Neutrophil (primary cell): ENCODE measurements around the gene EML3.

ENCODE experiments used
- H3K27ac ChIP-seq: fragments of 200-600 bp; sonication (generic); 2 replicates; pipeline ENCODE4 v1.5.1; 2016; ENCODE audit warnings: mild to moderate bottlenecking, moderate library complexity
- H3K27me3 ChIP-seq: fragments of 200-600 bp; sonication (generic); 2 replicates; pipeline ENCODE4 v1.6.0; 2016; ENCODE audit warnings: mild to moderate bottlenecking
- H3K36me3 ChIP-seq: fragments of 200-600 bp; sonication (generic); 2 replicates; pipeline ENCODE4 v1.5.1; 2017
- H3K4me1 ChIP-seq, 2 experiments: fragments of 200-600 bp in 1 of 2; sonication (generic) in 1 of 2; 1 replicate in 1 of 2; 2 replicates in 1 of 2; pipeline versions ENCODE4 v1.5.1 to v1.6.1; 2013 to 2016; ENCODE audit warnings: low read depth in 1 of 2, low read length in 1 of 2, mild to moderate bottlenecking in 1 of 2, moderate library complexity in 1 of 2; ENCODE audit not compliant: control insufficient read depth in 1 of 2, insufficient read depth in 1 of 2
- H3K4me3 ChIP-seq, 2 experiments: fragments of 200-600 bp in 1 of 2; sonication (generic) in 1 of 2; 1 replicate in 1 of 2; 2 replicates in 1 of 2; pipeline ENCODE4 v1.5.1; 2013 to 2016; ENCODE audit warnings: low read depth in 1 of 2, low read length in 1 of 2, mild to moderate bottlenecking in 1 of 2, moderate library complexity in 1 of 2
- H3K9me3 ChIP-seq: fragments of 200-600 bp; sonication (generic); 2 replicates; pipeline ENCODE4 v1.5.1; 2016
- CTCF ChIP-seq: fragments of 200-600 bp; sonication (generic); IDR thresholded peaks from 2 replicates; pipeline ENCODE4 v1.5.1; 2016; ENCODE audit warnings: antibody characterized with exemption

Gene EML3

GRCh38 chr11:62554387-62555167, 58.0 kb downstream of the EML3 start:
- H3K4me1 ChIP-seq: peaks cover 13 to 14% of the 10 kb centered on the region in 2 experiments
- H3K4me3 ChIP-seq: no peak overlapping the region
- no peak for TF ChIP-seq CTCF
- peaks cover 29% of the 10 kb centered on the region for H3K36me3 ChIP-seq
- H3K27ac ChIP-seq: no peak overlapping the region
- no peaks in the 10 kb centered on the region for H3K9me3 ChIP-seq
- H3K27me3 ChIP-seq: peaks cover 47% of the 10 kb centered on the region

GRCh38 chr11:62553839-62554361, 58.7 kb downstream of the EML3 start:
- peaks cover 13 to 14% of the 10 kb centered on the region in 2 experiments for H3K4me1 ChIP-seq
- H3K9me3 ChIP-seq: no peaks in the 10 kb centered on the region
- TF ChIP-seq CTCF: no peak
- H3K36me3 ChIP-seq: peaks cover 23% of the 10 kb centered on the region
- no peak overlapping the region for H3K4me3 ChIP-seq
- no peak overlapping the region for H3K27ac ChIP-seq
- peaks cover 53% of the 10 kb centered on the region for H3K27me3 ChIP-seq

GRCh38 chr11:62553080-62553838, 59.3 kb downstream of the EML3 start:
- Histone ChIP-seq H3K27me3 (peaks cover 60% of the 10 kb centered on the region), H3K9me3 (no peaks in the 10 kb centered on the region), H3K27ac (no peak overlapping the region), H3K36me3 (peaks cover 17% of the 10 kb centered on the region), H3K4me1 (peaks cover 13 to 14% of the 10 kb centered on the region in 2 experiments), H3K4me3 (no peak overlapping the region)
- TF ChIP-seq CTCF: no peak

GRCh38 chr11:62552485-62553079, 60.0 kb downstream of the EML3 start:
- H3K36me3 ChIP-seq: peaks cover 12% of the 10 kb centered on the region
- H3K4me3 ChIP-seq: no peak overlapping the region
- peaks cover 66% of the 10 kb centered on the region for H3K27me3 ChIP-seq
- TF ChIP-seq CTCF: no peak
- no peak overlapping the region for H3K27ac ChIP-seq
- H3K4me1 ChIP-seq: peaks cover 13 to 14% of the 10 kb centered on the region in 2 experiments
- H3K9me3 ChIP-seq: no peaks in the 10 kb centered on the region
